PC-9 (cell line): ENCODE data around the gene IWS1.

Source experiments
- EZH2 ChIP-seq: fragments of 200-600 bp; sonication (generic); IDR thresholded peaks from 2 replicates; pipeline ENCODE4 v1.8.0; 2017; ENCODE audit warnings: antibody characterized with exemption, low read depth
- TF ChIP-seq, protein P1 (sequence below): fragments of 200-600 bp; sonication (generic); conservative IDR thresholded peaks from 2 replicates; pipeline ENCODE4 v1.6.1; 2017; ENCODE audit warnings: mixed run types, antibody characterized with exemption, mild to moderate bottlenecking, moderate library complexity

GRCh38 chr2:127537644-127538043 is 11.4 kb upstream of the IWS1 start:
- TF ChIP-seq, protein P1, sequence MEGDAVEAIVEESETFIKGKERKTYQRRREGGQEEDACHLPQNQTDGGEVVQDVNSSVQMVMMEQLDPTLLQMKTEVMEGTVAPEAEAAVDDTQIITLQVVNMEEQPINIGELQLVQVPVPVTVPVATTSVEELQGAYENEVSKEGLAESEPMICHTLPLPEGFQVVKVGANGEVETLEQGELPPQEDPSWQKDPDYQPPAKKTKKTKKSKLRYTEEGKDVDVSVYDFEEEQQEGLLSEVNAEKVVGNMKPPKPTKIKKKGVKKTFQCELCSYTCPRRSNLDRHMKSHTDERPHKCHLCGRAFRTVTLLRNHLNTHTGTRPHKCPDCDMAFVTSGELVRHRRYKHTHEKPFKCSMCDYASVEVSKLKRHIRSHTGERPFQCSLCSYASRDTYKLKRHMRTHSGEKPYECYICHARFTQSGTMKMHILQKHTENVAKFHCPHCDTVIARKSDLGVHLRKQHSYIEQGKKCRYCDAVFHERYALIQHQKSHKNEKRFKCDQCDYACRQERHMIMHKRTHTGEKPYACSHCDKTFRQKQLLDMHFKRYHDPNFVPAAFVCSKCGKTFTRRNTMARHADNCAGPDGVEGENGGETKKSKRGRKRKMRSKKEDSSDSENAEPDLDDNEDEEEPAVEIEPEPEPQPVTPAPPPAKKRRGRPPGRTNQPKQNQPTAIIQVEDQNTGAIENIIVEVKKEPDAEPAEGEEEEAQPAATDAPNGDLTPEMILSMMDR: no peak
- no peak for TF ChIP-seq EZH2
